Activated gamma-delta T cell treated with anti-CD3 and anti-CD28 coated beads, Interleukin-2, amount 50 U/mL, for 16 hours (primary cell): ENCODE results near the gene LILRA1.
"Not testable (repeated sequence)": the region's sequence is repeated elsewhere in the genome, so short reads cannot be mapped to it uniquely, and the experiment has no call there.

Experiments used
- DNase-seq: peaks from one replicate; pipeline ENCODE4 v3.0.0-alpha.2; 2020; ENCODE audit warnings: low read depth

LILRA1 gene

DNA sequence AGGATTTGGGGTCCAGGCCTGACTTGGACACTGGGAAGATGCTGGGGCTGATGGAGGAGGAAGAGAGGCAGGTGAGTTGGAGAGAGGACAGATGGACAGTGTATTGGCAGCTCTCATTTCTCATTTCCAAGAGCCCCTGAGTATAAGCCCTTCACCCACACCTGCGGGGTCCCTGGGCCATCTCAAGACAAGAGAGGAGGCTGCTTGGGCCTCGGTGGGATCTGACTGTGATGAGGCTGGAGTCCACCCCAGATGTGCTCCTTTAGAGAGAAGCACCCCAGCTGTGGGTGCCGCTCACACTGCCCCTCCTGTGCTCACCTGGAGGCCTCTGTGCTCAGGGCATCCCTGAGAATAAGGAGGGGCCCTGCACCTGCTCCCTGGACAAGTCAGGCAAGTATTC lies 16.1 kb upstream of the LILRA1 start:
- no peak for DNase-seq

- not testable (repeated sequence) for DNase-seq
Measured at GRCh38 chr19:54578268-54578667, 15.2 kb upstream of the LILRA1 start.

DNA sequence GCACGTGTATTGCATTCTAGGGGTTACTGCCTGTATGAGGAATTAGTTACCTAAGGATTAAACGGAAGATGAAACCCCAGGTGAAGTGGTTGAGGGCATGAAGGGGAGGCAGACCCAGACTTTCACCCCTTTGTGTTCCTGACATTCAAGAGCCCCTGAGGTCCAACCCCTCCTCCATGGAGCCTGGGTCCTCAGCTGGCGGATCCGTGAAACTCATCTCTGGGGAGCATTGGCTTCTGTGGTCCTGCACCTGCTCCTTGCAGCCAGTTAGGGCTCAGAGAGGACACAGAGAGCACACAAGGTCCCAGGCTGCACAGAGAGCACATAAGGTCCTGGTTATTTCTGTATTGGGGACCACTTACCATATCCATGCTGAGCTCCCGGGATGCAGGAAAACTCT lies 7.0 kb upstream of the LILRA1 start:
- no peak for DNase-seq

GRCh38 chr19:54587026-54587425 lies 6.4 kb upstream of the LILRA1 start:
- DNase-seq = no peak

GRCh38 chr19:54593931-54594626 lies 647 bp downstream of the LILRA1 start:
- DNase-seq = not testable (repeated sequence)

GRCh38 chr19:54594737-54595136 lies 1.3 kb downstream of the LILRA1 start:
- no peak for DNase-seq

GRCh38 chr19:54595680-54596436 lies 2.4 kb downstream of the LILRA1 start:
- not testable (repeated sequence) for DNase-seq

DNA sequence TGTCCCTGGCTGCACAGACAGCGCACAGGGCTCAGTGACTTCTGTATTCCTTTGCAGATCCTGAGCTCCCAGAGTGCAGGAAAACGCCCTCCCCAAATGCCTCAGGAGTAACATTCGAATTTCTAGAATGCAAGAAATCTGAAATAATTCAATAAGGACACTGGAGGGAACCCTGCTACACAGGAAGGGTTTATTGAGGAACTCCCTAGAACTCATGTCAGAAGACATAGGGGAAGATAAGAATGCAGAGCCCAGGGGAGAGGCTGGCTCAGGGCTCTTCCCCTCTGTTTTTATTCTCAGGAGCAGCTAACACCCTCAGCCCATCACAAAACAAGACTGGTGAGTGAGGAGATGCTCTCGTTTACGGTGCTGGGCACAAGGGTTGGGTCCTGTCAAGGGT lies 6.8 kb downstream of the LILRA1 start:
- no peak for DNase-seq

DNA sequence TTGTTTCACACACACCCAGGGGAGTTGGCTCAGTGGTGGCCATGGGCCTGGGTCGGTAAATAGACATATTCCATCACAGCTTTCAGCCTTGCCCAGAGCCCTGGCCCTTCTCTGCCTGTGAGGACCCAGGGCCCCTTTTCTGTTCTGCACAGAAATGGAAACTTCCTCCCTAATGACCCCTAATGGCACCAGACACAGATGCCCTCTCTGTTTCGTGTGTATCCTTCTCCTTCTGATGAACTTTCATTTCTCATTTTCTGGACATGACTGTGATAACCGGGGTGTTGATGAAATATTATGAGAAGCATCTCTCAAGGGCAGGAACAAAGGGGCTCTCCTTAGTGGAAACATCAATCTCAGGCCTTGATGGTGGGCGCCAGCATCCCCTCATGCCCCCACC lies 12.8 kb downstream of the LILRA1 start:
- no peak for DNase-seq

- no peak for DNase-seq
Measured at GRCh38 chr19:54606891-54607784, 13.7 kb downstream of the LILRA1 start.

- DNase-seq = no peak
Measured at GRCh38 chr19:54607785-54608150, 14.3 kb downstream of the LILRA1 start.

DNA sequence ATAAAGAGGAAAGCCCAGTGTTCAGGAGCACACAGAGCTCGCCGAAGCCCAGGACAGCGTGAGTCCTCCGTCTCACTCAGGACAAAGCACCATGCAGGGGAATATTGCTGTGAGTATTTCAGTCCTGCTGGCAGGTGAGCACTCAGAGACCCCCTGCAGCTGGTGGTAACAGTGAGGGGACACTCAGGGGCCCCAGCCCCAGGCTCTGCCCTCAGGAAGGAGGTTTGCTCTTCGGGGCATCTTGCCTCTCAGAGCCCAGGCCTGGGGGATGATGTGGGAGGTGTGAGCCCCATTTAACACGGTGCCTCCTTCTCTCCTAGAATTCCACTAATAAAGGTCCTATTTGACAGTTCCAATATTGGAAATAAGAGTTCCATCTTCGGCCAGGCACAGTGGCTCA lies 14.8 kb downstream of the LILRA1 start:
- no peak for DNase-seq

DNA sequence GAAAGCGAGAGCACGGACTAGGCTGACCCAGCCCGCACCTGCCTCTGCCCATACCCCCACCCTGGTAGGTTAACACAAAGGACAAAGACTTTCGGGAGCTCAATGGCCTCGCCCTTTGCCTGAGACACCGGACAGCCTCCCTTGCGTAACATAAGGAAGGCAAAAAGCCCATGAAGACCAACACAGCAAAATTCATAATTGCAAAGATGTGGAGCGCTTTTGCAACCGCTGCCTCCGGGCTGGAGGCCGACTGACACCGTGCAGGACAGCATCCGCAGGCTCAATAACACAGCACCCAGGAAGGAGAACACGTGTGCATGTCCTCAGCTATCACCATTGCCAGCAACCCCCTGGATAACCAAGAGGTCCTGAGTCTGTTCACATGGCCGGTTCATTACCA lies 15.4 kb downstream of the LILRA1 start:
- no peak for DNase-seq

DNA sequence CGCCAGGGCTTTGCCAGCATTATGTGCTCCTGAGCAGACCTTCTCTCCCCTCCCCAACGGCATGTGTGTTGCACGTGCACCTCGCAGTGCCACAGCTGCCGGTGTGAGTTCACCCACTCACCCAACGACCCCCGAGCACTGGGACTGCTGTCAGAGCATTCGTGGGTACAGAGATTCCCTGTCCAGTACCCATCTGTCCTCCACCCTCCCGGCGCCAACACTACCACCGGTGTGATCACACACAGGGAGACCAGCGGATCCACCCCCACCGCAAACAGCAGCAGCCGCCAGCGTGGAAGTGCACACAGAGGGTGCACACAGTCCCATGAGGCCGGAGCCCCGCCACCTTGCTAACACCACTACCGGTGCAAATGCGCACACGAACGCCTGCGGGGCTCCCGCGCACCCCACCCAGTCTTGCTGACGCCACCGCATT lies 15.9 kb downstream of the LILRA1 start:
- no peak for DNase-seq

- DNase-seq = no peak
Measured at GRCh38 chr19:54612428-54612827, 19.0 kb downstream of the LILRA1 start.

DNA sequence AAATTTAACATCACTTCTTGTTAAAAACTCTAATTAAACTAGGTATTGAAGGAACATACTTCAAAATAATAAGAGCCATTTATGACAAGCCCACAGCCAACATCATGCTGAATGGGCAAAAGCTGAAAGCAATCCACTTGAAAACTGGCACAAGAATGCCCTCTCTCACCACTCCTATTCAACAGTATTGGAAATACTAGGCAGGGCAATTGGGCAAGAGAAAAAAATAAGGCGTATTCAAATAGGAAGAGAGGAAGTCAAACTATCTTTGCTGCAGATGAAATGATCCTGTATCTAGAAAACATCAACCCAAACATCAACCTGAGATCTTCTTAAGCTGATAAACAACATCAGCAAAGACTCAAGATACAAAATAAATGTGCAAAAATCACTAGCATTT lies 21.3 kb downstream of the LILRA1 start:
- no peak for DNase-seq

DNA sequence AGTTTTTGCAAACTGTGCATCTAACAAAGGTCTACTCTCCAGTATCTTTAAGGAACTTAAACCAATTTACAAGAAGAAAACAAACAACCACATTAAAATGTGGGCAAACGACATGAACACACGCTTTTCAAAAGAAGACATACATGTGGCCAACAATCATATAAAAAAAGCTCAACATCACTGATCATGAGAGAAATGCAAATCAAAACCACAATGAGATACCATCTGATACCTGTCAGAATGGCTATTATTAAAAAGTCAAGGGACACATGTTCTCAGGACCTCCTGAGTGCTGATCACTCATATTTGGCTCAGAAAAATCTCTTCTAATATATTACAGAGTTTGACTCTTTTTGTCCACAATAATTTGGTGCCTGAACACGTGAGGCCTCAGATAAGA lies 22.6 kb downstream of the LILRA1 start:
- DNase-seq = no peak

GRCh38 chr19:54616821-54617560 lies 23.6 kb downstream of the LILRA1 start:
- DNase-seq = no peak

DNA sequence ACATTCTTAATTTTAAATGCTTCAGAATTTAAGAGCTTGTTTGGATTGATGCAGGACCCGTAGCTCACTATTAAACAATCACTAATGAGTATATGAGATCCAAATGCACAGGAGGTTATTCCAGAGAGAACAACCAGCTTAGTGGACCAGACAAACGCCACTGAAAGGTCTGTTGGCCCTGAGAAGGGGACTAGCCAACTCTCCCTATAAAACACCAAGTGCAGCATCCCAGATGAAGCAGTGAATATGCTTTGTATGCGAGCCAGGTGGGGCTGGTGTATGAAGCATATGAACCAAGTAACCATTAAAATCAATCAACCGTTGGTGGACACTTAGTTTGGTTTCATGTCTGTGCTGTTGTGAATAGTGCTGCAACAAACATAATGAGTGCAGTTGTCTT lies 27.0 kb downstream of the LILRA1 start:
- no peak for DNase-seq

GRCh38 chr19:54622431-54622830 lies 29.0 kb downstream of the LILRA1 start:
- DNase-seq = no peak

DNA sequence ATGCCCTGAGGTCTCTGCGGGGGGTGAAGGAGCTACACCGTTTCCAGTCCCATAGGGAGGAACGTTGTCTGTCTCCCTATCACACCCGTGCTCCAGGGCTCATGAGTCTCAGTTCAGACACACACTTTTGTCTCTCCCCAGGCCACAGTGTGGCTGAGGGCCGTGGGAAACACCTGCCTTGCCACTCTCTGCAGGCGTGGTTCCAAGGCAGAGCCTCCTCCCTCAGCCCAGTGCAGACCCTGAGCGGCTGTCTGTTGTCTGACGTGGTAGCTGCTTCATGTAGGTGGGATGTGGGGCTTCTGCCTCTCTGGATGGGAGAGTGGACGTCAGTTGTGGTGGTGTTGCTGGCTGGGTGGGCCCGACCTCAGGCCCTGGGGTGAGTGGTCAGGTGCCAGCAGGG lies 30.8 kb downstream of the LILRA1 start:
- DNase-seq = not testable (repeated sequence)
